Heart right ventricle (tissue), 16 donors: Measurements from ENCODE around the gene CARD8. TPM values are rescaled to one million over a fixed set of nuclear protein-coding genes. Genes with fewer than 3 reads are reported as not detected.

Source experiments
- ATAC-seq, 8 donors: fragments of 200-7000 bp; cut with Tn5 transposase; one replicate each; pipeline ENCODE4 v1.9.1; 2020; ENCODE audit warnings: mild to moderate bottlenecking in 8 of 8, moderate library complexity in 8 of 8, moderate number of reproducible peaks in 1 of 8
- DNase-seq, 2 donors: peaks; one replicate each; pipeline ENCODE4 v3.0.0-alpha.2; 2020
- H3K27ac ChIP-seq, 10 donors: fragments of 200-600 bp; sonication (generic) in 2 of 10; one replicate each; pipeline versions ENCODE4 v1.5.0 to v1.8.0; 2020 to 2022; ENCODE audit warnings: mild to moderate bottlenecking in 3 of 10
- H3K27me3 ChIP-seq, 7 donors: fragments of 200-600 bp; one replicate each; pipeline ENCODE4 v1.8.0; 2021 to 2022; ENCODE audit warnings: mild to moderate bottlenecking in 2 of 7
- H3K36me3 ChIP-seq, 9 donors: fragments of 200-600 bp; sonication (generic) in 1 of 9; one replicate each; pipeline versions ENCODE4 v1.5.0 to v1.8.0; 2020 to 2022; ENCODE audit warnings: mild to moderate bottlenecking in 2 of 9
- H3K4me1 ChIP-seq, 9 donors: fragments of 200-600 bp; sonication (generic) in 1 of 9; one replicate each; pipeline versions ENCODE4 v1.5.0 to v1.8.0; 2020 to 2022; ENCODE audit warnings: mild to moderate bottlenecking in 4 of 9
- H3K4me3 ChIP-seq, 10 donors: fragments of 200-600 bp; sonication (generic) in 2 of 10; one replicate each; pipeline versions ENCODE4 v1.5.0 to v1.8.0; 2020 to 2022; ENCODE audit warnings: mild to moderate bottlenecking in 7 of 10, moderate library complexity in 2 of 10
- H3K9me3 ChIP-seq, 11 donors: fragments of 200-600 bp in 10 of 11; sonication (generic) in 2 of 11; one replicate each; pipeline versions ENCODE4 v1.5.0 to v1.8.0; 2013 to 2022; ENCODE audit warnings: mild to moderate bottlenecking in 2 of 11, control low read depth in 1 of 11, moderate library complexity in 1 of 11
- WGBS, 2 donors: extraction: QIAGEN DNeasy Blood & Tissue Kit; methylation state at CpG; one replicate each; pipeline ENCODE4 v1.1.7; 2013; ENCODE audit warnings: inconsistent platforms in 1 of 2; 5-methylcytosine and 5-hydroxymethylcytosine counted together
- intact Hi-C, 10 donors: fragments of 100-400 bp; cut with DNase I; formaldehyde crosslinking; loops; one replicate each; pipeline versions ENCODE4 v1.11.1 to v1.14.2; 2022
- polyA plus RNA-seq, 2 donors: library from polyadenylated mRNA; stranded (reverse); fragments of 200-250 nt; gene quantifications; one replicate each; pipeline ENCODE4 v1.2.3, GENCODE V29; 2013
- total RNA-seq, 10 donors: library from RNA; stranded (reverse); fragmentation: NEBNext Ultra II Directional in 3 of 10; extraction: Animal tissue kit (Norgen Biotek cat#: 25700) in 3 of 10; gene quantifications; one replicate each; pipeline versions ENCODE4 v1.2.1 to v1.2.4, GENCODE V29; 2021 to 2023
- TF ChIP-seq, protein P1 (sequence below), 9 donors: fragments of 200-600 bp; sonication (generic) in 2 of 9; IDR thresholded peaks; one replicate each; pipeline versions ENCODE4 v1.5.0 to v1.8.0; 2021 to 2022; ENCODE audit warnings: antibody characterized with exemption in 9 of 9, mild to moderate bottlenecking in 5 of 9, moderate library complexity in 1 of 9
- donor health status: Arrhythmogenic right ventricular cardiomyopathy.
- donor health status: ischemic (EF 13 %, LVEDD 7.1; RV severe dilation, severe dysfunction).
- donor health status: healthy with polysubstance abuse.
- donor health status: DM: no; HTN: yes; CAD: no.
- donor health status: DM: no; HTN: no; CAD: no.
- donor health status: ischemic (EF 25% LVEDD 6.9; RV normal size, moderate dysfunction).
- donor health status: ischemic (EF 25% LVEDD 5.7; RV mildly dilated, moderate dysfunction).
- donor health status: healthy.
- donor health status: DM: yes; HTN: yes; CAD: no.
- donor health status: Ischemic cardiomyopathy.
- donor health status: ischemic (EF 35%, LVEDD 5.7; RV mildly dilated, moderate dysfunction).
- donor health status: nonischemic (EF 11% LVEDD 7.7; RV severe dilation, severe dysfunction).
- donor health status: DM: yes; HTN: yes; CAD: no.
- donor health status: PGD.
- donor health status: ischemic (EF 29% LVEDD 5.4; RV normal size, mild dysfunction).
- donor health status: nonischemic (EF 23%, LVEDD 6.1; RV moderate dilation, normal function).

CARD8 gene
- total and polyA plus RNA-seq, 12 donors: 18.9 to 49.5 (median 29.4) TPM

DNA sequence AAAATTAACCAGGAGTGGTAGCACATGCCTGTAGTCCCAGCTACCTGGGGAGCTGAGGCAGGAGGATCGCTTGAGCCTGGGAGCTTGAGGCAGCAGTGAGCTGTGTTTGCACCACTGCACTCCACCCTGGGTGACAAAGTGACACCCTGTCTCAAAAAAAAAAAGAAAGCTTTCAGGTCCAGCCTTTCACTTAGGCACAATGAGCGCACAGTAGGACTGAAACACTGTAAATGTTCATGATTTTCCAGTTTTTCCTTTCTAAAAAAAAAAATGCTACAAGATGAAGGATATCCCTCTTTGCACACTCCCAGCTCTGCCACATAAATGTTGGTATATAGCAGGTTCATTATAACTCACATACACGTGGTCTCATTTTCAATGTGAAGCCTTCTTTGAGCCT lies 32.0 kb upstream of the CARD8 start:
- DNase-seq (no peak), ATAC-seq (no peak)
- H3K36me3 ChIP-seq: peaks cover 0 to 37% (median 4%) of the 10 kb centered on the region in 9 donors
- peaks cover 0 to 28% (median 6%) of the 10 kb centered on the region in 11 donors for H3K9me3 ChIP-seq
- H3K4me1 ChIP-seq: peaks cover 0 to 22% (median 13%) of the 10 kb centered on the region in 9 donors
- no peak overlapping the region for H3K4me3 ChIP-seq
- WGBS, 2 donors: 96 to 99% methylated on average over 3 of the region's 3 CpGs
- TF ChIP-seq, protein P1, sequence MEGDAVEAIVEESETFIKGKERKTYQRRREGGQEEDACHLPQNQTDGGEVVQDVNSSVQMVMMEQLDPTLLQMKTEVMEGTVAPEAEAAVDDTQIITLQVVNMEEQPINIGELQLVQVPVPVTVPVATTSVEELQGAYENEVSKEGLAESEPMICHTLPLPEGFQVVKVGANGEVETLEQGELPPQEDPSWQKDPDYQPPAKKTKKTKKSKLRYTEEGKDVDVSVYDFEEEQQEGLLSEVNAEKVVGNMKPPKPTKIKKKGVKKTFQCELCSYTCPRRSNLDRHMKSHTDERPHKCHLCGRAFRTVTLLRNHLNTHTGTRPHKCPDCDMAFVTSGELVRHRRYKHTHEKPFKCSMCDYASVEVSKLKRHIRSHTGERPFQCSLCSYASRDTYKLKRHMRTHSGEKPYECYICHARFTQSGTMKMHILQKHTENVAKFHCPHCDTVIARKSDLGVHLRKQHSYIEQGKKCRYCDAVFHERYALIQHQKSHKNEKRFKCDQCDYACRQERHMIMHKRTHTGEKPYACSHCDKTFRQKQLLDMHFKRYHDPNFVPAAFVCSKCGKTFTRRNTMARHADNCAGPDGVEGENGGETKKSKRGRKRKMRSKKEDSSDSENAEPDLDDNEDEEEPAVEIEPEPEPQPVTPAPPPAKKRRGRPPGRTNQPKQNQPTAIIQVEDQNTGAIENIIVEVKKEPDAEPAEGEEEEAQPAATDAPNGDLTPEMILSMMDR (IDR thresholded peaks at IDR 0.05): no peak
- no peak overlapping the region for H3K27ac ChIP-seq
- intact Hi-C loops: no loop called here
- peaks cover 0 to 7% (median 0%) of the 10 kb centered on the region in 7 donors for H3K27me3 ChIP-seq

DNA sequence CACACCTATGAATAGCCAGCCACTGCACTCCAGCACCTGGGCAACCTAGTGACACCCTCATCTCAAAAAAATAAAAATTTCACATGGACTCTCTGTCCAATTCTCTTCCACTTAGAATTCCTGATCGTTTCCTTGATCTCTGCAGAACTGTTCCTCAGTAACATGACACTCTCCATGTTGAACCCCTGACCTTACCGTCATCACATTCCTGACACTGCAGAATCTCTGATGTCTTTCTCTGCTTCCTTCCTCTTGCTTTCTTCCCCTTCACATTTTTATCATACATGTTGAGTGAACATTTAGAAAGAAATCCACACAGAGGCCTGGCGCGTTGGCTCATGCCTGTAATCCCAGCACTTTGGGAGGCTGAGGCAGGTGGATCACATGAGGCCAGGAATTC lies 29.2 kb upstream of the CARD8 start:
- TF ChIP-seq, protein P1 (IDR thresholded peaks at IDR 0.05): no peak
- peaks cover 0 to 6% (median 0%) of the 10 kb centered on the region in 9 donors for H3K4me1 ChIP-seq
- ATAC-seq: no peak
- peaks cover 0 to 42% (median 4%) of the 10 kb centered on the region in 9 donors for H3K36me3 ChIP-seq
- intact Hi-C loops: no loop called here
- H3K4me3 ChIP-seq: no peak overlapping the region
- DNase-seq: no peak
- H3K9me3 ChIP-seq: peaks cover 0 to 31% (median 6%) of the 10 kb centered on the region in 11 donors
- H3K27ac ChIP-seq: no peak overlapping the region
- WGBS, 2 donors: 71 to 80% methylated on average over 4 of the region's 4 CpGs
- no peaks in the 10 kb centered on the region for H3K27me3 ChIP-seq

- 85 to 92% methylated on average over 7 of the region's 7 CpGs for WGBS, 2 donors
- DNase-seq: no peak
- Histone ChIP-seq H3K27me3 (no peaks in the 10 kb centered on the region), H3K4me3 (no peak overlapping the region), H3K27ac (no peak overlapping the region), H3K4me1 (peaks cover 0 to 6% (median 0%) of the 10 kb centered on the region in 9 donors), H3K9me3 (peaks cover 0 to 31% (median 6%) of the 10 kb centered on the region in 11 donors), H3K36me3 (peaks cover 0 to 42% (median 4%) of the 10 kb centered on the region in 9 donors)
- ATAC-seq: no peak
- TF ChIP-seq, protein P1 (IDR thresholded peaks at IDR 0.05): no peak
- intact Hi-C loops: no loop called here
Measured at GRCh38 chr19:48283908-48284307, 28.2 kb upstream of the CARD8 start.

- WGBS, 2 donors: 86 to 90% methylated on average over 9 of the region's 9 CpGs
- no peak overlapping the region for H3K4me3 ChIP-seq
- H3K27ac ChIP-seq: no peak overlapping the region
- H3K27me3 ChIP-seq: no peaks in the 10 kb centered on the region
- ATAC-seq (no peak), DNase-seq (no peak)
- TF ChIP-seq, protein P1 (IDR thresholded peaks at IDR 0.05): no peak
- peaks cover 0 to 16% (median 4%) of the 10 kb centered on the region in 11 donors for H3K9me3 ChIP-seq
- peaks cover 0 to 23% (median 0%) of the 10 kb centered on the region in 9 donors for H3K36me3 ChIP-seq
- intact Hi-C loops: no loop called here
- peaks cover 0 to 2% (median 0%) of the 10 kb centered on the region in 9 donors for H3K4me1 ChIP-seq
Measured at GRCh38 chr19:48279747-48280146, 24.0 kb upstream of the CARD8 start.
